GM12891 (cell line): ENCODE data around the gene ACSS2.

Experiments
- PAX5 ChIP-seq: IDR thresholded peaks from 2 replicates; pipeline ENCODE4 v1.6.1; 2011; ENCODE audit warnings: low read length, moderate library complexity, mild to moderate bottlenecking; ENCODE audit not compliant: insufficient read depth, severe bottlenecking
- POLR2A ChIP-seq: IDR thresholded peaks from 2 replicates; pipeline ENCODE4 v1.6.1; 2011; ENCODE audit warnings: low read depth, low read length, control low read depth
- POLR2AphosphoS5 ChIP-seq: IDR thresholded peaks from 2 replicates; pipeline ENCODE4 v1.6.1; 2011; ENCODE audit warnings: low read depth, low read length, control low read depth
- POU2F2 ChIP-seq: IDR thresholded peaks from 2 replicates; pipeline ENCODE4 v1.6.1; 2011; ENCODE audit warnings: low read depth, mild to moderate bottlenecking, control low read depth, low read length, moderate library complexity
- SPI1 ChIP-seq: IDR thresholded peaks from 2 replicates; pipeline ENCODE4 v1.6.1; 2011; ENCODE audit warnings: low read depth, low read length, control low read depth
- TAF1 ChIP-seq: IDR thresholded peaks from 2 replicates; pipeline ENCODE4 v1.6.1; 2011; ENCODE audit warnings: low read depth, low read length, control low read depth

DNA sequence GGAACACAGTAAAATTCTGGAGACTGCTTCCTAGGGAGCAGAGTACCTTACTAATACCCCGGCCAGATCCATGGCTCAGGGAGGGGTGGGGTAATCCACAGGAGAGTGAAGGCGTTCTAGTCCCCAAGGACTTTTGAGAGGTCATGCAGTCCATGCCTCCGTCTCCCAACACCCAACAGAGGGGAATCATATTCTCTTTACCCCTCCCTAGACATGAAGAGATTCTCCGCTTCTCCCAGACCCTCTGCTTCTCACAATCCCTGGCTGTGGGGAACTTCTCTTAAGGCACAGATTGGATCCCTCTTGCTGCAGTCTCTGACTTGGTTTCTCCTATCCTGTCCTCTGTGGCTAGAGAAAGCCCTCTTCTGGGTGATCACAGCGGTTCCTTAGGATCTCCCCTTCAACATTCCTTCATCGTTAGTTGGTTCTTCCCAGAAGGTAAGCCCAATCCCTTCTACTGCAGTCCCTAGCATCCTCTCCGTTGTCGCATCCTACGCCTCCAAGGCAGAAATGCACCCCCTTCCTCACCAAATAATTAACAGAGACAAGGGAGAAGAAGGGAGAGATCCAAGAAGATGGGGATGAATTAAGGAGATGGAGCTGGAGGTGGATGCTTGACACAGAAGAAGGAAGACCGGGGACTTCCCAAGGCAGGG lies 4.3 kb upstream of the ACSS2 start:
- no peak for TF ChIP-seq POLR2A
- no peak for TF ChIP-seq POLR2AphosphoS5
- no peak for TF ChIP-seq SPI1
- TF ChIP-seq TAF1, result no peak
- TF ChIP-seq POU2F2, result no peak
- TF ChIP-seq PAX5, result no peak
